ENCODE data around the gene MICALL2.
"Not testable (repeated sequence)": the region's sequence is repeated elsewhere in the genome, so short reads cannot be mapped to it uniquely, and the experiment has no call there.

MICALL2 gene

GRCh38 chr7:1447551-1448244 is 11.6 kb downstream of the MICALL2 start:
- no peak for DNase-seq (ENCODE audit: low spot score)

- DNase-seq (ENCODE audit: low spot score) = no peak
Observed at GRCh38 chr7:1447112-1447511, 12.2 kb downstream of the MICALL2 start.

GRCh38 chr7:1446620-1447032 is 12.6 kb downstream of the MICALL2 start:
- no peak for DNase-seq (ENCODE audit: low spot score)

GRCh38 chr7:1446026-1446425 is 13.2 kb downstream of the MICALL2 start:
- not testable (repeated sequence) for DNase-seq (ENCODE audit: low spot score)

GRCh38 chr7:1445341-1445740 is 13.9 kb downstream of the MICALL2 start:
- DNase-seq (ENCODE audit: low spot score) = no peak

- no peak for DNase-seq (ENCODE audit: low spot score)
Observed at GRCh38 chr7:1444925-1445322, 14.3 kb downstream of the MICALL2 start.

- no peak for DNase-seq (ENCODE audit: low spot score)
Observed at GRCh38 chr7:1444214-1444924, 14.9 kb downstream of the MICALL2 start.

GRCh38 chr7:1443587-1444200 is 15.6 kb downstream of the MICALL2 start:
- not testable (repeated sequence) for DNase-seq (ENCODE audit: low spot score)

GRCh38 chr7:1442355-1443124 is 16.7 kb downstream of the MICALL2 start:
- no peak for DNase-seq (ENCODE audit: low spot score)

- DNase-seq (ENCODE audit: low spot score) = no peak
Observed at GRCh38 chr7:1441615-1442354, 17.5 kb downstream of the MICALL2 start.

GRCh38 chr7:1440620-1441019 is 18.6 kb downstream of the MICALL2 start:
- no peak for DNase-seq (ENCODE audit: low spot score)

GRCh38 chr7:1439373-1440363 is 19.6 kb downstream of the MICALL2 start:
- no peak for DNase-seq (ENCODE audit: low spot score)

GRCh38 chr7:1438821-1439220 is 20.4 kb downstream of the MICALL2 start:
- DNase-seq (ENCODE audit: low spot score) = no peak

GRCh38 chr7:1438208-1438607 is 21.1 kb downstream of the MICALL2 start:
- DNase-seq (ENCODE audit: low spot score) = no peak

- DNase-seq (ENCODE audit: low spot score) = no peak
Observed at GRCh38 chr7:1437155-1437880, 22.0 kb downstream of the MICALL2 start.

- DNase-seq (ENCODE audit: low spot score) = no peak
Observed at GRCh38 chr7:1436608-1437007, 22.7 kb downstream of the MICALL2 start.

GRCh38 chr7:1434891-1435670 is 24.2 kb downstream of the MICALL2 start:
- no peak for DNase-seq (ENCODE audit: low spot score)

- DNase-seq (ENCODE audit: low spot score) = no peak
Observed at GRCh38 chr7:1434165-1434718, 25.0 kb downstream of the MICALL2 start.

Measured in CD4-positive, alpha-beta T cell treated with Interleukin-15 for 4 hours (primary cell).